Gastrocnemius medialis (tissue), 4 donors: ENCODE data around the gene INSIG1. TPM values are rescaled to one million over a fixed set of nuclear protein-coding genes. Genes with fewer than 3 reads are reported as not detected.

Experiments
- ATAC-seq, 2 donors: fragments of 150-250 bp; one replicate each; pipeline ENCODE4 v1.9.1; 2016
- DNase-seq, 2 donors: peaks; one replicate each; pipeline ENCODE4 v3.0.0-alpha.2; 2019
- H3K27ac ChIP-seq, 4 donors: fragments of 200-600 bp; sonication (generic); 1 replicate in 1 of 4; 2 replicates in 3 of 4; pipeline ENCODE4 v1.5.1; 2016 to 2018; ENCODE audit warnings: mild to moderate bottlenecking in 2 of 4, moderate library complexity in 1 of 4
- H3K27me3 ChIP-seq, 3 donors: fragments of 200-600 bp; sonication (generic) in 2 of 3; 1 replicate in 1 of 3; 2 replicates in 2 of 3; pipeline versions ENCODE4 v1.5.1 to v1.6.0; 2016 to 2019; ENCODE audit warnings: mild to moderate bottlenecking in 1 of 3, moderate library complexity in 1 of 3
- H3K36me3 ChIP-seq, 2 donors: fragments of 200-600 bp; sonication (generic) in 1 of 2; one replicate each; pipeline ENCODE4 v1.5.1; 2017 to 2018
- H3K4me1 ChIP-seq, 2 donors: fragments of 200-600 bp; sonication (generic) in 1 of 2; one replicate each; pipeline ENCODE4 v1.5.1; 2016 to 2017; ENCODE audit warnings: mild to moderate bottlenecking in 2 of 2
- H3K4me3 ChIP-seq, 4 donors: fragments of 200-600 bp; sonication (generic) in 3 of 4; 1 replicate in 1 of 4; 2 replicates in 3 of 4; pipeline ENCODE4 v1.5.1; 2016 to 2019; ENCODE audit warnings: mild to moderate bottlenecking in 2 of 4
- H3K9me3 ChIP-seq, 3 donors: fragments of 200-600 bp; sonication (generic) in 2 of 3; 1 replicate in 1 of 3; 2 replicates in 2 of 3; pipeline ENCODE4 v1.5.1; 2016 to 2019
- CTCF ChIP-seq, 5 experiments: fragments of 450-650 bp in 3 of 5; fragments of 200-600 bp in 2 of 5; sonication (generic) in 2 of 5; IDR thresholded peaks in 4 of 5; conservative IDR thresholded peaks in 1 of 5; 1 replicate in 4 of 5; 2 replicates in 1 of 5; pipeline ENCODE4 v1.5.1; 2016 to 2019; ENCODE audit warnings: antibody characterized with exemption in 5 of 5, mild to moderate bottlenecking in 3 of 5, moderate library complexity in 3 of 5
- POLR2A ChIP-seq, 2 donors: fragments of 450-650 bp; IDR thresholded peaks; one replicate each; pipeline ENCODE4 v1.6.1; 2017; ENCODE audit warnings: antibody characterized with exemption in 2 of 2, mild to moderate bottlenecking in 2 of 2, moderate library complexity in 2 of 2
- in situ Hi-C, 4 donors: fragments of 200-750 bp; cut with MboI; loops; one replicate each; pipeline versions ENCODE4 v1.15.0 to v1.8.0; 2017; ENCODE audit warnings: low sequenced_read_pairs in 4 of 4
- intact Hi-C: fragments of 100-400 bp; cut with DNase I; formaldehyde crosslinking; loops from one replicate; pipeline ENCODE4 v1.15.1; 2023; ENCODE audit warnings: low total_unique reads
- total RNA-seq, 4 donors: library from RNA; depleted of rRNA; stranded (reverse); fragments of >200 nt; gene quantifications; one replicate each; pipeline versions ENCODE4 v1.1.0 to v1.2.3, GENCODE V29; 2016

INSIG1 gene
- total RNA-seq, 4 donors from 2014 or later, result 11.1 to 15.9 (median 14.0) TPM

- H3K9me3 ChIP-seq, result no peaks in the 10 kb centered on the region
- H3K27ac ChIP-seq, result no peak overlapping the region
- DNase-seq, result peak in 1 of 2 donors; percentile 56
- ATAC-seq, result peak; percentile 47 to 88
- in situ Hi-C loops (no loop called here), intact Hi-C loops (no loop called here)
- H3K27me3 ChIP-seq, result no peaks in the 10 kb centered on the region
- no peaks in the 10 kb centered on the region for H3K36me3 ChIP-seq
- no peak for TF ChIP-seq POLR2A (IDR thresholded peaks at IDR 0.05)
- no peak for TF ChIP-seq CTCF (IDR thresholded peaks at IDR 0.05 in 4 of 5, conservative IDR thresholded peaks at IDR 0.05 in 1 of 5)
- no peak overlapping the region for H3K4me3 ChIP-seq
- no peaks in the 10 kb centered on the region for H3K4me1 ChIP-seq
These were observed 24.9 kb downstream of the INSIG1 start for GRCh38 chr7:155322530-155322929.

- no peaks in the 10 kb centered on the region for H3K9me3 ChIP-seq
- in situ Hi-C loops, result no loop called here
- DNase-seq, result no peak
- intact Hi-C loops, result no loop called here
- H3K36me3 ChIP-seq, result no peaks in the 10 kb centered on the region
- no peak for TF ChIP-seq CTCF (IDR thresholded peaks at IDR 0.05 in 4 of 5, conservative IDR thresholded peaks at IDR 0.05 in 1 of 5)
- no peak for TF ChIP-seq POLR2A (IDR thresholded peaks at IDR 0.05)
- H3K4me3 ChIP-seq, result no peak overlapping the region
- H3K4me1 ChIP-seq, result no peaks in the 10 kb centered on the region
- no peaks in the 10 kb centered on the region for H3K27me3 ChIP-seq
- no peak overlapping the region for H3K27ac ChIP-seq
- no peak for ATAC-seq
These were observed 25.4 kb downstream of the INSIG1 start for GRCh38 chr7:155323001-155323638.

GRCh38 chr7:155324012-155324917 is 26.6 kb downstream of the INSIG1 start:
- in situ Hi-C loops, result no loop called here
- DNase-seq (no peak), ATAC-seq (no peak)
- Histone ChIP-seq H3K9me3 (no peaks in the 10 kb centered on the region), H3K4me3 (no peak overlapping the region), H3K27ac (no peak overlapping the region), H3K36me3 (no peaks in the 10 kb centered on the region), H3K4me1 (no peaks in the 10 kb centered on the region), H3K27me3 (no peaks in the 10 kb centered on the region)
- intact Hi-C loops, result no loop called here
- no peak for TF ChIP-seq POLR2A (IDR thresholded peaks at IDR 0.05)
- no peak for TF ChIP-seq CTCF (IDR thresholded peaks at IDR 0.05 in 4 of 5, conservative IDR thresholded peaks at IDR 0.05 in 1 of 5)

- no peak for TF ChIP-seq CTCF (IDR thresholded peaks at IDR 0.05 in 4 of 5, conservative IDR thresholded peaks at IDR 0.05 in 1 of 5)
- intact Hi-C loops, result no loop called here
- in situ Hi-C loops, result loop anchor here in 1 of 4 donors (25.0 kb wide), 1 partner anchor 388 kb away; no protein-coding TSS in a partner anchor
- Histone ChIP-seq H3K27me3 (no peaks in the 10 kb centered on the region), H3K4me1 (no peaks in the 10 kb centered on the region), H3K4me3 (no peak overlapping the region), H3K36me3 (no peaks in the 10 kb centered on the region), H3K9me3 (no peaks in the 10 kb centered on the region), H3K27ac (no peak overlapping the region)
- ATAC-seq (no peak), DNase-seq (no peak)
These were observed 27.2 kb downstream of the INSIG1 start for GRCh38 chr7:155324918-155325235.
